SK-N-SH treated with all-trans-retinoic acid at 6 μM for 48 hours (cell line): ENCODE measurements around the gene CACNB3.

ENCODE experiments used
- ARNTL ChIP-seq: fragments of 450-650 bp; formaldehyde crosslinking; IDR thresholded peaks from 2 replicates; pipeline ENCODE4 v1.5.0; 2020; ENCODE audit warnings: low read depth, mild to moderate bottlenecking, moderate library complexity, borderline replicate concordance
- BACH2 ChIP-seq: fragments of 250-450 bp; sonication (Bioruptor Pico); IDR thresholded peaks from 2 replicates; pipeline ENCODE4 v1.9.0; 2021; ENCODE audit warnings: mild to moderate bottlenecking, borderline replicate concordance
- CSDC2 ChIP-seq: fragments of 250-450 bp; sonication (Bioruptor Pico); IDR thresholded peaks from 2 replicates; pipeline ENCODE4 v1.5.0; 2020; ENCODE audit warnings: mild to moderate bottlenecking, moderate library complexity
- ESRRG ChIP-seq: fragments of 250-450 bp; sonication (Bioruptor Pico); IDR thresholded peaks from 2 replicates; pipeline ENCODE4 v1.6.1; 2021; ENCODE audit warnings: mild to moderate bottlenecking
- RARB ChIP-seq: fragments of 250-450 bp; sonication (Bioruptor Pico); IDR thresholded peaks from 2 replicates; pipeline ENCODE4 v1.8.0; 2021; ENCODE audit warnings: mild to moderate bottlenecking, moderate library complexity
- TCF4 ChIP-seq: fragments of 250-450 bp; sonication (Bioruptor Pico); IDR thresholded peaks from 2 replicates; pipeline ENCODE4 v1.8.0; 2021; ENCODE audit warnings: mild to moderate bottlenecking, moderate library complexity, borderline replicate concordance
- TOX ChIP-seq: fragments of 250-450 bp; sonication (Bioruptor Pico); IDR thresholded peaks from 2 replicates; pipeline ENCODE4 v1.8.0; 2021; ENCODE audit warnings: mild to moderate bottlenecking, moderate library complexity, borderline replicate concordance
- ZC3H10 ChIP-seq: fragments of 250-450 bp; sonication (Bioruptor Pico); IDR thresholded peaks from 2 replicates; pipeline ENCODE4 v1.5.1; 2021; ENCODE audit warnings: mild to moderate bottlenecking, moderate library complexity
- ZFP3 ChIP-seq: fragments of 250-450 bp; sonication (Bioruptor Pico); IDR thresholded peaks from 2 replicates; pipeline ENCODE4 v1.5.0; 2020; ENCODE audit warnings: mild to moderate bottlenecking, moderate library complexity
- ZFP30 ChIP-seq: fragments of 450-650 bp; formaldehyde crosslinking; IDR thresholded peaks from 2 replicates; pipeline ENCODE4 v1.5.0; 2022; ENCODE audit warnings: mild to moderate bottlenecking, moderate library complexity
- ZNF70 ChIP-seq: fragments of 450-650 bp; formaldehyde crosslinking; IDR thresholded peaks from 2 replicates; pipeline ENCODE4 v1.5.0; 2020; ENCODE audit warnings: mild to moderate bottlenecking, moderate library complexity
- TF ChIP-seq, protein P1 (sequence below): fragments of 250-450 bp; sonication (Bioruptor Pico); IDR thresholded peaks from 2 replicates; pipeline ENCODE4 v1.8.0; 2020; ENCODE audit warnings: mild to moderate bottlenecking, moderate library complexity, borderline replicate concordance
- TF ChIP-seq, protein P2 (sequence below): fragments of 250-450 bp; sonication (Bioruptor Pico); IDR thresholded peaks from 2 replicates; pipeline ENCODE4 v1.8.0; 2021; ENCODE audit warnings: low read depth, mild to moderate bottlenecking, moderate library complexity, borderline replicate concordance

DNA sequence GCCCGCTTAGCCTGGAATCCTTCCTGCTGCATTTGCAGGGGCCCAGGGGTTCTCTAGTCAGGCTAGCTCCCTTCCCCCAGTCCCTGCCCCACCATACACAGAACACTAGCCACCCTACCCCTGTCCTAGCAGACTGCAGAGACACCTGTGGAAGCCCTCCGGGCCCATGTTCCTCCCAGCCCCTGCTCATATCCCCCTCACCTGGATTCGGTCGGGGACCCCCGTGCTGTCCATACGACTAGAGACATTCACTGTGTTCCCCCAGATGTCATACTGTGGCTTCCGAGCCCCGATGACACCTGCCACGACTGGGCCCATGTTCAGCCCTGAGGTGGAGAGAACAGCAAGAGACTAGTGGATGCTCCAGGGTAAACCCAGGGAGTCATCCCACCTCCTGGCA is 49.6 kb upstream of the CACNB3 start:
- TF ChIP-seq ZC3H10 (CRISPR knock-in tag) = no peak
- no peak for TF ChIP-seq TCF4
- TF ChIP-seq ARNTL (CRISPR knock-in tag) = no peak
- TF ChIP-seq ZFP30 (CRISPR knock-in tag) = no peak
- TF ChIP-seq, protein P1, sequence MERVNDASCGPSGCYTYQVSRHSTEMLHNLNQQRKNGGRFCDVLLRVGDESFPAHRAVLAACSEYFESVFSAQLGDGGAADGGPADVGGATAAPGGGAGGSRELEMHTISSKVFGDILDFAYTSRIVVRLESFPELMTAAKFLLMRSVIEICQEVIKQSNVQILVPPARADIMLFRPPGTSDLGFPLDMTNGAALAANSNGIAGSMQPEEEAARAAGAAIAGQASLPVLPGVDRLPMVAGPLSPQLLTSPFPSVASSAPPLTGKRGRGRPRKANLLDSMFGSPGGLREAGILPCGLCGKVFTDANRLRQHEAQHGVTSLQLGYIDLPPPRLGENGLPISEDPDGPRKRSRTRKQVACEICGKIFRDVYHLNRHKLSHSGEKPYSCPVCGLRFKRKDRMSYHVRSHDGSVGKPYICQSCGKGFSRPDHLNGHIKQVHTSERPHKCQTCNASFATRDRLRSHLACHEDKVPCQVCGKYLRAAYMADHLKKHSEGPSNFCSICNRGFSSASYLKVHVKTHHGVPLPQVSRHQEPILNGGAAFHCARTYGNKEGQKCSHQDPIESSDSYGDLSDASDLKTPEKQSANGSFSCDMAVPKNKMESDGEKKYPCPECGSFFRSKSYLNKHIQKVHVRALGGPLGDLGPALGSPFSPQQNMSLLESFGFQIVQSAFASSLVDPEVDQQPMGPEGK = no peak
- TF ChIP-seq ZNF70 (CRISPR knock-in tag) = no peak
- TF ChIP-seq ZFP3 (CRISPR knock-in tag) = no peak
- TF ChIP-seq CSDC2 (CRISPR knock-in tag) = no peak
- TF ChIP-seq, protein P2, sequence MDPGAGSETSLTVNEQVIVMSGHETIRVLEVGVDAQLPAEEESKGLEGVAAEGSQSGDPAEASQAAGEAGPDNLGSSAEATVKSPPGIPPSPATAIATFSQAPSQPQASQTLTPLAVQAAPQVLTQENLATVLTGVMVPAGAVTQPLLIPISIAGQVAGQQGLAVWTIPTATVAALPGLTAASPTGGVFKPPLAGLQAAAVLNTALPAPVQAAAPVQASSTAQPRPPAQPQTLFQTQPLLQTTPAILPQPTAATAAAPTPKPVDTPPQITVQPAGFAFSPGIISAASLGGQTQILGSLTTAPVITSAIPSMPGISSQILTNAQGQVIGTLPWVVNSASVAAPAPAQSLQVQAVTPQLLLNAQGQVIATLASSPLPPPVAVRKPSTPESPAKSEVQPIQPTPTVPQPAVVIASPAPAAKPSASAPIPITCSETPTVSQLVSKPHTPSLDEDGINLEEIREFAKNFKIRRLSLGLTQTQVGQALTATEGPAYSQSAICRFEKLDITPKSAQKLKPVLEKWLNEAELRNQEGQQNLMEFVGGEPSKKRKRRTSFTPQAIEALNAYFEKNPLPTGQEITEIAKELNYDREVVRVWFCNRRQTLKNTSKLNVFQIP (CRISPR knock-in tag) = no peak
- TF ChIP-seq TOX = no peak
- TF ChIP-seq RARB (CRISPR knock-in tag) = no peak
- TF ChIP-seq ESRRG = no peak
- no peak for TF ChIP-seq BACH2
